ENCODE measurements around the gene TTC39B.

The TTC39B gene

DNA sequence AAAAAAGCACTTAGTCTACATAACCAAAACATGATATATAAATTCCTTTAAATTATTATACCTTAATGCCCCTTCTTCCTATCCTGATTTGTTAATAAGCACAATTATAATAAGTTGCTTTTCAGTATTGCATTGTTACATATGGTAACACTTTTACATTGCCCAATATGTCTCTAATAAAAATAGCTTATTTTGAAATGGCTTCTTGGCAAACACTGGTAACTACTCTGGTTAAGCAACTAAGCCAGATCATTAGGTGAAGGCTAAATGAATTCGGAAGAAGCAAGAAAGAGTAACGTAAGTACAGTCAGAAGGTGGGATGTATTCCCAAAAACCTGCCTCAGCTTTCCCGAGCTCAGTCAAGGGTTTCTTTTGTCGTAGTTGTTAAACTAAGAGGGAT, 85.3 kb downstream of the TTC39B start:
- no peak for DNase-seq

DNA sequence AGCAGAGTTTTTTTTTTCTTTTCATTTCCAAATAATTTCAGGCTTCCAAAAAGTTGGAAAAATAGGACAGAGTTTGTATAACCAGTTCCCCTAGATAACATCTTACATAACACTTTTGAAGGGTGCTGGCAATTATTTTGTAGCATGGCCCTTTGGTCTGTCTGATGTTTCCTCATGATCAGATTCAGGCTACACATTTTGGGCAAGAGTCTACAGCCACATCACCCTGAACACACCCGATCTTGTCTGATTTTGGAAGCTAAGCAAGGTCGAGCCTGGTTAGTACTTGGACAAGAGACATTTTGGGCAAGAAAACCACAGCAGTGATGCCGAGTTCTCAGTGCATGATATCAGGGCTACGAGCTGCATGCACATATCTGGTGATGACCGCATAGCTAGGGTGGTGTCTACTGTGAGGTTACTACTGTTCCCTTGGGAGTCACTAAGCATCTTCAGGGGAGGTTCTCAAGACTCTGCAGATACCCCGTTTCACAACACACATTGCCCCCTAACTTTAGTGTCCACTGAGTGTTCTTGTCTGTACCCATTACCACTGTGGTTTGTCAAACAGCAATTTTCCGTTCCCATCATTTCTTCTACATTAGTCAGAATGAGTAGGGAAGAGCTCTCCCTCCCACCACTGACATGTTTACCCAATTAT, 86.2 kb downstream of the TTC39B start:
- no peak for DNase-seq

DNA sequence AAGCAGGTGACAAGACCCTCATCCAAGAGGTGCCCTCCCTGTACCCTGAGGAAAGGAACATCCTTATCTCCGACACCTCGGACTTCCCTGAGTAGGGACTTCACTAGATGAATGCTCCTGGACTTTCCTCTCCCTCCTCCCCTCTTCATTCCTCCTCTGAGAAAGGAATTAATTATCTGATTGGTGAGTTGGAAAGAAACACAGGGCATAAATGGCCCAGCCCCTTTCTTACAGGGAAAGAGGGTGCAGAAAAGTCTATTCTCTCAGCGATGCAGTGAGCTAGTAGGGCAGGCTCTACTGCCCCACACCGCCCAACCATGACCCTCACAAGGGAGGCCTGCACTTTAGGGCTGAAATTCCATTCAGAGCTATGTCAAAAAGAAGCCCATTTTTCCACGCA, 87.5 kb downstream of the TTC39B start:
- DNase-seq, result no peak

DNA sequence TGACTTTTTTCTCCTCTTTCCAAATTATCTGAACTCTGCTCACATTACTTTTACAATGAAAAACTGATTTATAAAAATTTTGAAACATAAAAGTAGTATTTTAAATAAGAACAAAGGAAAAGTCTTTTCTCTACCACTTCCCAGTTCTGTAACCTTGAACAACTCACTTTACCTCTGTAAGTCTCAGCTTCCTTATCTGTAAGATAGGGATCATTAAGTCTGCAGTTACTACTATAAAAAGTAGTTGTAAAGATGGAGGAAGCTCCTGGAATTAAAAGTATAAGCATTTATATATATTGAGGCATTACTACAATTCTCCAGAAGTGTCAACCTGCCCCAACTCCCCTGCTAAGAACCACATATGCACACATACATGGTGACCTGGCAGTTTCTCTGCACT, 88.0 kb downstream of the TTC39B start:
- DNase-seq, result no peak

DNA sequence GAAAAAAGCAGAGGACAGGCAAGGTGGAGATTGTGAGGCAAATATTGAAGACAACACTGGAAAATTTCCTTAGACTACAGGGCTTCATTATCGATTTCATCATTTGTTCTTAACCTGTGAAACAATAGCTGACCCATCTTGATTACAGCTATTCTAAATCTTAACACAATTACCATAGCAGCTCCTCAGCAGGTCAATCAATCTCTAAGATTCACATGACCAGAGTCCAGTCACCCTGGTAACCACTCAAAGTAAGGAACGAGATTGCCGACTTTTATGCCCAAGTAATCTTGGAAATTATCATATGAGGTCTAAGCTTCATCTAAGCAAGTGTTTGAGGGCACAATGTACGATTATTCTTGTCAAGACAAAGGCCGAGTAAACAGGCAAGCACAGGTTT, 93.8 kb downstream of the TTC39B start:
- DNase-seq, result no peak

- DNase-seq, result no peak
These were observed 95.1 kb downstream of the TTC39B start for GRCh38 chr9:15211815-15212495.

DNA sequence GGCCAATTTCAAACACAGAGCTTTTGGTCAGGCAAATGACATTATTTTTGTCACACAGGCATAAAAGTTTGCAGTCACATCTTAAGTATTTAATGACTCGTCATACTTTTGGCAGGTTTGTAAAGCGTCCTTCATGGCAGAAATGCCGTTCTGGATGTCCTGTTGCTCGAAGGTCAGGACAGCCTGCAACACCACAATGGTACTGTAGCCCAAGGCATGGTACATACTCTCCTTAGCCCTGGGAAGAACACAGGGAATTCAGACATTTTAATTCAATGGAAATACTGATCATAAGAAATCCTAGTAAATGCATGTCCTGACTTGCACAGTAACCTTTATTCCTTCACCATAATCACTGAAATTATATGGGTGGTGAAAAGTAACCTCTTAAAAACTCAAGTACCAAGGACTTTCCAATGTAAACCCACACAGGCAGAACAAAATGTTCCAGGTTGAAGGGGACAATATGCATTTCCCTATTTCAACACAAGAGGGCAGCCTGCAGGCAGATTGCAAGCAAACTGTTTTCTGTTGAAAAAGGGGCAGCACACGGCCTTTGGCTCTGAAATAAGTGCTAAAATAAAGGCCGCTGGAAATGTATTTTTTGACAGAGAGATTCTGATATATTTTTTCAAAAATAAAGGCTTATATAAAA, 95.7 kb downstream of the TTC39B start:
- DNase-seq, result peak; percentile 58

GRCh38 chr9:15206903-15207696, 99.9 kb downstream of the TTC39B start:
- DNase-seq, result no peak

DNA sequence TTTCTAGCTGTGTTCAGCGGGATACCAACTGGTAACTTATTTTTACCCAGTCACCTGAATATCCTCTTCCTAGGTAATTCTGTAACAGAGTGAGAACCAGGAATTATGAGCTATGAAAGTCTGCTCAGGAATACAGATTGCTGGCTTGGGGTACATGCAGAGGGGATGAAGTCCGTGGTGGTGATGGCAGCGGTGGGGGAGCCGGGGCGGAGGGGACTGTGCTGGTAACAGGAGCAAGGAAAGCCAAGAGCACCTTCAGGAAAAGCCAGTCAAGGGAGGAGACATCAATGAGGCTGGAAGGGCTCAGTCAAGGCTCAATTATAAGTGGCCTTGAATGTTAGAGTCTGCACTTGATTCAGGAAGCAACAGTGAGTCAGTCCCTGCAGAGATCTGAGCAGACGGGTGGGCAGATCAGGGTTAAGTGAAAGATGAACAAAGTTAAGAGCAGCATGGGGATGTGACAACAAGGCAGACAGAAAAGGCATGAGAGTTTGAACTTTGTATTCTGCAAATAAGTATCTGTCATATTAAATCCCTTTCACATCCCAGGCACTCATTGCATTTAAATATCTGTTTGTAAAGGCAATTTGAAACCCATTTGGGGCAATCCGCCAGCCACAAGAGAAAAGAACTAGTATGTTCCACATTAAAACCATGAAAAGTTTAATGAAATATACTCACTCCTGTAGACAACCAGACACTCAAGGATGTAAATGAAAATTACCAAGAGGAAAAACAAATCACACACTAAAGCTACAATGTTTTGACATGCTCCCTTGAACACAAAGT, 101.2 kb downstream of the TTC39B start:
- DNase-seq, result no peak

GRCh38 chr9:15203581-15203980, 103.4 kb downstream of the TTC39B start:
- no peak for DNase-seq

GRCh38 chr9:15200111-15200510, 106.9 kb downstream of the TTC39B start:
- no peak for DNase-seq

DNA sequence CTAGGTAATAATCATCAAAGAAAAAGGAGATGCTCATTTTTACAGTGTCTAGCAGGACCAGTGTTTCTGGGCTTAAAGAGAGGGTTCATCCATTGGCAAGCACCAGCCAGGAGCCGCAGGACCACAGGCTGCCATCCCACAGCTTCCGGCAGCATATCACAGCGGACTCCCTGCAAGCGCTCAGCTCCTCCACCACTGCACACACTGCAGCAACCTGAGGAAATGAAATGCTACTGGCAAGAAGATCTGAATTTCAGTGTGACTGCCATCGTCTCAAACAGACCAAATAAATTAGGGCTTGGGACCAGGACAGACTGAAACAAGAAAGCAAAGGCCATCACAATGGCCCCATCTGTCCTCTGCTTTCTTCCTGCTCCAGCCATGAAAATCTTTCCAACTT, 114.2 kb downstream of the TTC39B start:
- no peak for DNase-seq

GRCh38 chr9:15191378-15191777, 115.6 kb downstream of the TTC39B start:
- DNase-seq, result no peak

- DNase-seq, result no peak
These were observed 117.5 kb downstream of the TTC39B start for GRCh38 chr9:15189481-15189880.

DNA sequence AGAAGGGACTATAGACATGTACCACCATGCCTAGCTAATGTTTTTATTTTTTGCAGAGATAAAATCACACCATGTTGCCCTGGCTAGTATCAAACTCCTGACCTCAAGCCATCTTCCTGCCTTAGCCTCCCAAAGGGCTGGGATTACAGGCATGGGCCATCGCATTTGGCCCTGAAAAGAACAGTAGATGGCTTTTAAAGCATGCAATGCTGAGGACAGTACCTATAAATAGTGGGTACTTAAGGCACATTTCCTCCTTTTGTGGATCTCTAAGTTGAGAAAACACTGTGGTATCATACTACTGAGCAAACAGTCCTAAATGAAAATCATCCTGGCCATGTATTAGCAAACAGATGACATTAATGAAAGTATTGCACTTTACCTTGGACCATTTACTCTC, 119.4 kb downstream of the TTC39B start:
- no peak for DNase-seq

GRCh38 chr9:15182730-15183129, 124.3 kb downstream of the TTC39B start:
- DNase-seq, result no peak

- no peak for DNase-seq
These were observed 124.9 kb downstream of the TTC39B start for GRCh38 chr9:15182101-15182551.

GRCh38 chr9:15180124-15180523, 126.9 kb downstream of the TTC39B start:
- DNase-seq, result no peak

DNA sequence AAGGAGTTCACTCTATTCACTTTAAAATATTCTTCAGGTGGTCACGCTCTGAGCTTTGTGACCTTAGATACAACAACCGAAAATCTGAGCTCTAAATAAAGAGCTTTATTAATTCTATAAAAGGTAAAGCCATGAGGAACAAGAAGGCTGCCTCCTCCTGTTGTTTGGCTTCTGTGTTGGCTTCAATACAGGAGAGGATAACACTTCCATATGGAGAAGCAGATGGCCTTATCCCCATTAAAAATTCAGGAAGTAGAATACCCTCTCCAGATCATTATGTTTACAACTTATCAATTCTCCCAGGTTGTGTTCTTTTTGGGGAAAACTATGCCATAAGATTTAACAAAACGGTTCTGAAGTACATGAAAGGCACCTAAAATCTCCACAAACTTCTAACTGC, 128.4 kb downstream of the TTC39B start:
- DNase-seq, result no peak

GRCh38 chr9:15176836-15177235, 130.2 kb downstream of the TTC39B start:
- DNase-seq, result no peak

DNA sequence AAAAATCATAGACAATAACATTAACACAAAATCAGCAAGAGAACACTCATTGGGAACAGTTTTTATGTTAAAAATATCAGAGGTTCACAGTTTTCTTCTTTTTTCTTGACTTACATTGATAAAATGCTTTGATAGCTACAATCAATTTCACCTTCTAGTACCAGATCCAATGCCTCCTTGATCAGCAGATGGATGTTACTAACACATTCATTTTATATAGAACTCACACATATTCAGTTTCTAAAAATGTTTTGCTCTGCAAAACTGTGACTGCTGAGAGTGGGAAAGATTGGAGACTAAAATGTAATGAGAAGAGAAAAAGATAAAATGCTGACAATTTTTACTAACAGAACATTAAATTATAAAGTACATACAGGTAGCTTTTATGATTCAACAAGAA, 143.1 kb downstream of the TTC39B start:
- DNase-seq, result no peak

- no peak for DNase-seq
These were observed 145.3 kb downstream of the TTC39B start for GRCh38 chr9:15161753-15162152.

- no peak for DNase-seq
These were observed 146.3 kb downstream of the TTC39B start for GRCh38 chr9:15160673-15161072.

All from effector CD4-positive, alpha-beta T cell (primary cell).